CD4-positive, alpha-beta memory T cell (primary cell): ENCODE results near the gene KLK6. TPM values are rescaled to one million over a fixed set of nuclear protein-coding genes. Genes with fewer than 3 reads are reported as not detected.

ENCODE experiments used
- CTCF ChIA-PET: fragments of 350-600 bp; sonication (Branson Sonifier 250); formaldehyde crosslinking; loops from one replicate; lab custom pipeline; 2021; ENCODE audit warnings: inconsistent platforms; ENCODE audit not compliant: partially characterized antibody; lab: Charles Lee
- POLR2A ChIA-PET: fragments of 350-600 bp; sonication (Branson Sonifier 250); formaldehyde crosslinking; loops from one replicate; lab custom pipeline; 2021; ENCODE audit not compliant: partially characterized antibody; lab: Charles Lee
- DNase-seq, 5 donors: peaks; one replicate each; pipeline versions ENCODE4 v3.0.0 to v3.0.0-alpha.2; 2020 to 2022; ENCODE audit warnings: mixed read lengths in 1 of 5
- H3K27ac ChIP-seq: one replicate; pipeline ENCODE4 v1.7.0; 2013; ENCODE audit warnings: low read depth, low read length
- H3K27me3 ChIP-seq: 2 replicates; pipeline ENCODE4 v1.7.0; 2013; ENCODE audit warnings: mild to moderate bottlenecking, low read length, moderate library complexity; ENCODE audit not compliant: insufficient read depth
- H3K36me3 ChIP-seq: 2 replicates; pipeline ENCODE4 v1.7.0; 2013; ENCODE audit warnings: mild to moderate bottlenecking, low read length, moderate library complexity; ENCODE audit not compliant: insufficient read depth
- H3K4me1 ChIP-seq: 2 replicates; pipeline ENCODE4 v1.7.0; 2013; ENCODE audit warnings: mild to moderate bottlenecking, low read length, moderate library complexity; ENCODE audit not compliant: insufficient read depth
- H3K4me3 ChIP-seq, 2 donors: one replicate each; pipeline ENCODE4 v1.7.0; 2013; ENCODE audit warnings: low read length in 2 of 2, mild to moderate bottlenecking in 1 of 2
- H3K9me3 ChIP-seq, 2 donors: one replicate each; pipeline ENCODE4 v1.7.0; 2013; ENCODE audit warnings: low read length in 2 of 2, control low read depth in 1 of 2; ENCODE audit not compliant: control insufficient read depth in 1 of 2
- H3K27ac Mint-ChIP-seq, 7 donors: one replicate each; pipeline ENCODE4 v1.8.0; 2020 to 2021; ENCODE audit warnings: mixed read lengths in 7 of 7, mild to moderate bottlenecking in 6 of 7, inconsistent platforms in 3 of 7, moderate library complexity in 3 of 7
- H3K27me3 Mint-ChIP-seq, 2 donors: one replicate each; pipeline ENCODE4 v1.8.0; 2020 to 2021; ENCODE audit warnings: mixed read lengths in 2 of 2
- H3K36me3 Mint-ChIP-seq, 2 donors: one replicate each; pipeline ENCODE4 v1.8.0; 2020 to 2021; ENCODE audit warnings: mixed read lengths in 2 of 2, inconsistent platforms in 1 of 2, mild to moderate bottlenecking in 1 of 2
- H3K4me1 Mint-ChIP-seq, 4 donors: one replicate each; pipeline ENCODE4 v1.8.0; 2020 to 2021; ENCODE audit warnings: mixed read lengths in 4 of 4, mild to moderate bottlenecking in 1 of 4
- H3K4me3 Mint-ChIP-seq, 8 donors: one replicate each; pipeline ENCODE4 v1.8.0; 2020 to 2021; ENCODE audit warnings: mixed read lengths in 8 of 8, mild to moderate bottlenecking in 7 of 8, moderate library complexity in 6 of 8, inconsistent platforms in 3 of 8
- H3K9me3 Mint-ChIP-seq, 8 donors: one replicate each; pipeline ENCODE4 v1.8.0; 2020 to 2021; ENCODE audit warnings: mixed read lengths in 8 of 8, mild to moderate bottlenecking in 5 of 8, inconsistent platforms in 3 of 8, moderate library complexity in 1 of 8
- intact Hi-C: fragments of 100-400 bp; cut with micrococcal nuclease; formaldehyde crosslinking; loops from one replicate; pipeline ENCODE4 v1.15.1; 2023
- polyA plus RNA-seq, 2 donors: library from polyadenylated mRNA; unstranded; fragments of 300-500 nt; fragmentation: Illumina TruSeq; gene quantifications; one replicate each; pipeline ENCODE4 v1.2.3, GENCODE V29; 2021
- total RNA-seq, 2 experiments: library from RNA; stranded (reverse); gene quantifications; one replicate each; pipeline ENCODE4 v1.2.3, GENCODE V29; 2021

KLK6 gene
- total and polyA plus RNA-seq, 4 experiments from 2014 or later: not detected

- no peak for DNase-seq
Measured at GRCh38 chr19:50949861-50950260, 19.5 kb downstream of the KLK6 start.

GRCh38 chr19:50947123-50947522 is 22.3 kb downstream of the KLK6 start:
- Histone ChIP-seq H3K9me3 (no peaks in the 10 kb centered on the region), H3K27ac (no peak overlapping the region), H3K36me3 (no peaks in the 10 kb centered on the region), H3K27me3 (no peaks in the 10 kb centered on the region), H3K4me3 (no peak overlapping the region), H3K4me1 (no peaks in the 10 kb centered on the region)
- ChIA-PET POLR2A (no interaction called here), CTCF (interaction anchor here (1.4 kb wide), 1 partner anchor 21 kb away, joined by 3 read pairs; no protein-coding TSS in a partner anchor)
- Mint-ChIP-seq H3K9me3 (peaks cover 0 to 11% (median 3%) of the 10 kb centered on the region in 8 donors), H3K27ac (no peak overlapping the region), H3K27me3 (peaks cover 18 to 32% of the 10 kb centered on the region in 2 donors), H3K4me3 (no peak overlapping the region), H3K36me3 (no peaks in the 10 kb centered on the region), H3K4me1 (no peaks in the 10 kb centered on the region)
- intact Hi-C loops: no loop called here
- no peak for DNase-seq

More at GRCh38 chr19:50949861-50950260, 19.5 kb downstream of the KLK6 start:
- Mint-ChIP-seq H3K4me1 (peaks cover 0 to 2% (median 0%) of the 10 kb centered on the region in 4 donors), H3K9me3 (peaks cover 0 to 6% (median under 1%) of the 10 kb centered on the region in 8 donors), H3K4me3 (no peak overlapping the region), H3K27ac (peak overlapping the region in 1 of 7 donors; percentile 8), H3K27me3 (peaks cover 23 to 28% of the 10 kb centered on the region in 2 donors), H3K36me3 (no peaks in the 10 kb centered on the region)
- H3K27me3 ChIP-seq: no peaks in the 10 kb centered on the region
- CTCF ChIA-PET: no interaction called here
- POLR2A ChIA-PET: no interaction called here
- no peak overlapping the region for H3K27ac ChIP-seq
- H3K36me3 ChIP-seq: no peaks in the 10 kb centered on the region
- no peak overlapping the region for H3K4me3 ChIP-seq
- intact Hi-C loops: no loop called here
- no peaks in the 10 kb centered on the region for H3K9me3 ChIP-seq
- no peaks in the 10 kb centered on the region for H3K4me1 ChIP-seq

GRCh38 chr19:50944795-50945194 is 24.6 kb downstream of the KLK6 start:
- ChIA-PET POLR2A (no interaction called here), CTCF (no interaction called here)
- Mint-ChIP-seq H3K4me1 (no peaks in the 10 kb centered on the region), H3K36me3 (no peaks in the 10 kb centered on the region), H3K9me3 (peaks cover 0 to 18% (median 4%) of the 10 kb centered on the region in 8 donors), H3K4me3 (no peak overlapping the region), H3K27ac (no peak overlapping the region), H3K27me3 (peaks cover 12 to 26% of the 10 kb centered on the region in 2 donors)
- Histone ChIP-seq H3K9me3 (no peaks in the 10 kb centered on the region), H3K4me1 (no peaks in the 10 kb centered on the region), H3K36me3 (no peaks in the 10 kb centered on the region), H3K27ac (no peak overlapping the region), H3K4me3 (no peak overlapping the region), H3K27me3 (no peaks in the 10 kb centered on the region)
- no peak for DNase-seq
- intact Hi-C loops: no loop called here

- CTCF ChIA-PET: no interaction called here
- no peaks in the 10 kb centered on the region for H3K27me3 ChIP-seq
- Mint-ChIP-seq H3K27ac (no peak overlapping the region), H3K9me3 (peaks cover 0 to 18% (median 7%) of the 10 kb centered on the region in 8 donors), H3K4me1 (no peaks in the 10 kb centered on the region), H3K27me3 (peaks cover 9 to 21% of the 10 kb centered on the region in 2 donors), H3K4me3 (no peak overlapping the region), H3K36me3 (no peaks in the 10 kb centered on the region)
- H3K4me3 ChIP-seq: no peak overlapping the region
- H3K9me3 ChIP-seq: no peaks in the 10 kb centered on the region
- no peaks in the 10 kb centered on the region for H3K4me1 ChIP-seq
- DNase-seq: no peak
- no peaks in the 10 kb centered on the region for H3K36me3 ChIP-seq
- no peak overlapping the region for H3K27ac ChIP-seq
- POLR2A ChIA-PET: no interaction called here
- intact Hi-C loops: no loop called here
Measured at GRCh38 chr19:50943074-50943828, 26.1 kb downstream of the KLK6 start.

GRCh38 chr19:50939596-50939995 is 29.8 kb downstream of the KLK6 start:
- Mint-ChIP-seq H3K36me3 (no peaks in the 10 kb centered on the region), H3K4me3 (no peak overlapping the region), H3K27me3 (peaks cover 11 to 26% of the 10 kb centered on the region in 2 donors), H3K4me1 (no peaks in the 10 kb centered on the region), H3K9me3 (peaks cover 0 to 12% (median 5%) of the 10 kb centered on the region in 8 donors), H3K27ac (no peak overlapping the region)
- ChIA-PET CTCF (no interaction called here), POLR2A (no interaction called here)
- Histone ChIP-seq H3K9me3 (no peaks in the 10 kb centered on the region), H3K4me1 (no peaks in the 10 kb centered on the region), H3K36me3 (no peaks in the 10 kb centered on the region), H3K27ac (no peak overlapping the region), H3K4me3 (no peak overlapping the region), H3K27me3 (no peaks in the 10 kb centered on the region)
- intact Hi-C loops: no loop called here
- DNase-seq: no peak

GRCh38 chr19:50933640-50934039 is 35.8 kb downstream of the KLK6 start:
- no peaks in the 10 kb centered on the region for H3K36me3 Mint-ChIP-seq
- no peaks in the 10 kb centered on the region for H3K9me3 ChIP-seq
- H3K4me3 ChIP-seq: no peak overlapping the region
- DNase-seq: no peak
- H3K9me3 Mint-ChIP-seq: no peaks in the 10 kb centered on the region
- POLR2A ChIA-PET: no interaction called here
- CTCF ChIA-PET: interaction anchor here (2.9 kb wide), 1 partner anchor 10 kb away, joined by 23 read pairs; no protein-coding TSS in a partner anchor
- intact Hi-C loops: no loop called here
- no peak overlapping the region for H3K27ac Mint-ChIP-seq
- H3K4me3 Mint-ChIP-seq: no peak overlapping the region
- no peaks in the 10 kb centered on the region for H3K36me3 ChIP-seq
- no peaks in the 10 kb centered on the region for H3K27me3 ChIP-seq
- H3K4me1 Mint-ChIP-seq: peaks cover 0 to 4% (median 3%) of the 10 kb centered on the region in 4 donors
- no peaks in the 10 kb centered on the region for H3K4me1 ChIP-seq
- no peak overlapping the region for H3K27ac ChIP-seq
- H3K27me3 Mint-ChIP-seq: peaks cover 18 to 24% of the 10 kb centered on the region in 2 donors

- Histone ChIP-seq H3K9me3 (no peaks in the 10 kb centered on the region), H3K4me1 (no peaks in the 10 kb centered on the region), H3K27ac (no peak overlapping the region), H3K36me3 (no peaks in the 10 kb centered on the region), H3K4me3 (no peak overlapping the region), H3K27me3 (no peaks in the 10 kb centered on the region)
- DNase-seq: no peak
- Mint-ChIP-seq H3K27me3 (peaks cover 22 to 26% of the 10 kb centered on the region in 2 donors), H3K36me3 (no peaks in the 10 kb centered on the region), H3K9me3 (no peaks in the 10 kb centered on the region), H3K27ac (peak overlapping the region in 1 of 7 donors; percentile 60), H3K4me3 (no peak overlapping the region), H3K4me1 (peaks cover 0 to 4% (median 3%) of the 10 kb centered on the region in 4 donors)
- intact Hi-C loops: no loop called here
- CTCF ChIA-PET: interaction anchor here (0.5 kb wide), 1 partner anchor 9 kb away, joined by 3 read pairs; no protein-coding TSS in a partner anchor
- POLR2A ChIA-PET: no interaction called here
Measured at GRCh38 chr19:50932690-50933083, 36.7 kb downstream of the KLK6 start.
